SK-N-SH treated with all-trans-retinoic acid at 6 μM for 48 hours (cell line): ENCODE data around the gene COL4A4.

Source experiments
- ATAC-seq: fragments of 200-7000 bp; cut with Tn5 transposase; 3 replicates; pipeline ENCODE4 v1.9.1; 2020; ENCODE audit warnings: mild to moderate bottlenecking, moderate library complexity
- ARNTL ChIP-seq: fragments of 450-650 bp; formaldehyde crosslinking; IDR thresholded peaks from 2 replicates; pipeline ENCODE4 v1.5.0; 2020; ENCODE audit warnings: low read depth, mild to moderate bottlenecking, moderate library complexity, borderline replicate concordance
- BACH2 ChIP-seq: fragments of 250-450 bp; sonication (Bioruptor Pico); IDR thresholded peaks from 2 replicates; pipeline ENCODE4 v1.9.0; 2021; ENCODE audit warnings: mild to moderate bottlenecking, borderline replicate concordance
- CREB5 ChIP-seq: fragments of 250-450 bp; sonication (Bioruptor Pico); IDR thresholded peaks from 2 replicates; pipeline ENCODE4 v1.5.1; 2020; ENCODE audit warnings: low read depth, mild to moderate bottlenecking, moderate library complexity
- CSDC2 ChIP-seq: fragments of 250-450 bp; sonication (Bioruptor Pico); IDR thresholded peaks from 2 replicates; pipeline ENCODE4 v1.5.0; 2020; ENCODE audit warnings: mild to moderate bottlenecking, moderate library complexity
- CSRNP3 ChIP-seq: fragments of 250-450 bp; sonication (Bioruptor Pico); IDR thresholded peaks from 2 replicates; pipeline ENCODE4 v1.5.1; 2021; ENCODE audit warnings: mild to moderate bottlenecking, moderate library complexity
- ESRRG ChIP-seq: fragments of 250-450 bp; sonication (Bioruptor Pico); IDR thresholded peaks from 2 replicates; pipeline ENCODE4 v1.6.1; 2021; ENCODE audit warnings: mild to moderate bottlenecking
- ISL1 ChIP-seq: fragments of 250-450 bp; sonication (Bioruptor Pico); IDR thresholded peaks from 2 replicates; pipeline ENCODE4 v2.1.2; 2022; ENCODE audit warnings: mild to moderate bottlenecking, moderate library complexity
- OSR1 ChIP-seq: fragments of 250-450 bp; sonication (Bioruptor Pico); IDR thresholded peaks from 2 replicates; pipeline ENCODE4 v1.8.0; 2022; ENCODE audit warnings: moderate library complexity, mild to moderate bottlenecking, inconsistent platforms
- PATZ1 ChIP-seq: fragments of 250-450 bp; sonication (Bioruptor Pico); IDR thresholded peaks from 2 replicates; pipeline ENCODE4 v1.8.0; 2020; ENCODE audit warnings: mild to moderate bottlenecking, moderate library complexity, borderline replicate concordance
- PPARA ChIP-seq: fragments of 250-450 bp; sonication (Bioruptor Pico); IDR thresholded peaks from 2 replicates; pipeline ENCODE4 v1.5.0; 2020; ENCODE audit warnings: mild to moderate bottlenecking, borderline replicate concordance
- RARB ChIP-seq: fragments of 250-450 bp; sonication (Bioruptor Pico); IDR thresholded peaks from 2 replicates; pipeline ENCODE4 v1.8.0; 2021; ENCODE audit warnings: mild to moderate bottlenecking, moderate library complexity
- SNAI2 ChIP-seq: fragments of 250-450 bp; sonication (Bioruptor Pico); IDR thresholded peaks from 2 replicates; pipeline ENCODE4 v1.5.0; 2020; ENCODE audit warnings: mild to moderate bottlenecking, moderate library complexity
- TCF4 ChIP-seq: fragments of 250-450 bp; sonication (Bioruptor Pico); IDR thresholded peaks from 2 replicates; pipeline ENCODE4 v1.8.0; 2021; ENCODE audit warnings: mild to moderate bottlenecking, moderate library complexity, borderline replicate concordance
- TOX ChIP-seq: fragments of 250-450 bp; sonication (Bioruptor Pico); IDR thresholded peaks from 2 replicates; pipeline ENCODE4 v1.8.0; 2021; ENCODE audit warnings: mild to moderate bottlenecking, moderate library complexity, borderline replicate concordance
- TSHZ2 ChIP-seq: fragments of 250-450 bp; sonication (Bioruptor Pico); IDR thresholded peaks from 2 replicates; pipeline ENCODE4 v1.5.0; 2020; ENCODE audit warnings: mild to moderate bottlenecking, moderate library complexity
- ZC3H10 ChIP-seq: fragments of 250-450 bp; sonication (Bioruptor Pico); IDR thresholded peaks from 2 replicates; pipeline ENCODE4 v1.5.1; 2021; ENCODE audit warnings: mild to moderate bottlenecking, moderate library complexity
- ZFP3 ChIP-seq: fragments of 250-450 bp; sonication (Bioruptor Pico); IDR thresholded peaks from 2 replicates; pipeline ENCODE4 v1.5.0; 2020; ENCODE audit warnings: mild to moderate bottlenecking, moderate library complexity
- ZFP30 ChIP-seq: fragments of 450-650 bp; formaldehyde crosslinking; IDR thresholded peaks from 2 replicates; pipeline ENCODE4 v1.5.0; 2022; ENCODE audit warnings: mild to moderate bottlenecking, moderate library complexity
- ZNF565 ChIP-seq: fragments of 450-650 bp; formaldehyde crosslinking; conservative IDR thresholded peaks from 2 replicates; pipeline ENCODE4 v1.5.0; 2020; ENCODE audit warnings: low read depth, mild to moderate bottlenecking, moderate library complexity
- ZNF70 ChIP-seq: fragments of 450-650 bp; formaldehyde crosslinking; IDR thresholded peaks from 2 replicates; pipeline ENCODE4 v1.5.0; 2020; ENCODE audit warnings: mild to moderate bottlenecking, moderate library complexity
- ZNF8 ChIP-seq: fragments of 450-650 bp; formaldehyde crosslinking; IDR thresholded peaks from 2 replicates; pipeline ENCODE4 v1.5.0; 2020; ENCODE audit warnings: mild to moderate bottlenecking, moderate library complexity

The COL4A4 gene

GRCh38 chr2:226963528-226963927, 200.5 kb downstream of the COL4A4 start:
- TF ChIP-seq CSRNP3 (CRISPR knock-in tag) (no peak), PPARA (CRISPR knock-in tag) (no peak), PATZ1 (CRISPR knock-in tag) (no peak), CREB5 (CRISPR knock-in tag) (no peak), BACH2 (no peak), ZFP3 (CRISPR knock-in tag) (no peak)
- peak; percentile 85 for ATAC-seq

- peak; percentile 56 for TF ChIP-seq TCF4 (CRISPR knock-in tag)
- peak; percentile 85 for TF ChIP-seq ISL1
- TF ChIP-seq CSDC2 (CRISPR knock-in tag), result no peak
- ATAC-seq, result peak; percentile 71
These were observed 201.7 kb downstream of the COL4A4 start for GRCh38 chr2:226962176-226962773.

- TF ChIP-seq ZNF8 (CRISPR knock-in tag) (peak; percentile 99), ZNF70 (CRISPR knock-in tag) (no peak)
- TF ChIP-seq, all 23 proteins: peak for 1
- ATAC-seq, result no peak
These were observed 204.6 kb downstream of the COL4A4 start for GRCh38 chr2:226959418-226959817.

GRCh38 chr2:226956659-226957058, 207.3 kb downstream of the COL4A4 start:
- no peak for ATAC-seq
- no peak for TF ChIP-seq RARB (CRISPR knock-in tag)
- no peak for TF ChIP-seq SNAI2 (CRISPR knock-in tag)
- no peak for TF ChIP-seq BACH2
- TF ChIP-seq TOX (CRISPR knock-in tag), result no peak
- no peak for TF ChIP-seq PPARA (CRISPR knock-in tag)
- TF ChIP-seq ZNF565 (CRISPR knock-in tag), result no peak
- TF ChIP-seq ESRRG, result no peak
- no peak for TF ChIP-seq CREB5 (CRISPR knock-in tag)
- TF ChIP-seq OSR1 (CRISPR knock-in tag), result no peak
- no peak for TF ChIP-seq CSRNP3 (CRISPR knock-in tag)
- no peak for TF ChIP-seq ZC3H10 (CRISPR knock-in tag)
- TF ChIP-seq PATZ1 (CRISPR knock-in tag), result no peak
- no peak for TF ChIP-seq ISL1
- no peak for TF ChIP-seq ARNTL (CRISPR knock-in tag)
- TF ChIP-seq ZNF70 (CRISPR knock-in tag), result no peak
- no peak for TF ChIP-seq TSHZ2 (CRISPR knock-in tag)
- no peak for TF ChIP-seq ZFP30 (CRISPR knock-in tag)
- no peak for TF ChIP-seq ZNF8 (CRISPR knock-in tag)
- no peak for TF ChIP-seq CSDC2 (CRISPR knock-in tag)
